GM20431 (cell line): Measurements from ENCODE around the gene HMX1.

Experiments used
- in situ Hi-C: fragments of 300-500 bp; cut with MseI, MboI; formaldehyde crosslinking; loops from one replicate; pipeline ENCODE4 v1.15.0; 2020; ENCODE audit warnings: low sequenced_read_pairs; ENCODE audit not compliant: unreplicated experiment

The HMX1 gene

GRCh38 chr4:8830611-8831200 is 40.9 kb downstream of the HMX1 start:
- in situ Hi-C loops, result no loop called here

GRCh38 chr4:8830056-8830455 is 41.6 kb downstream of the HMX1 start:
- in situ Hi-C loops, result no loop called here

GRCh38 chr4:8829584-8829983 is 42.1 kb downstream of the HMX1 start:
- in situ Hi-C loops, result no loop called here

GRCh38 chr4:8828869-8829268 is 42.8 kb downstream of the HMX1 start:
- in situ Hi-C loops, result no loop called here

GRCh38 chr4:8821151-8821950 is 50.3 kb downstream of the HMX1 start:
- in situ Hi-C loops, result no loop called here

GRCh38 chr4:8820178-8821102 is 51.2 kb downstream of the HMX1 start:
- in situ Hi-C loops, result no loop called here

- in situ Hi-C loops, result no loop called here
Observed at GRCh38 chr4:8819473-8820177, 52.0 kb downstream of the HMX1 start.

GRCh38 chr4:8819019-8819418 is 52.6 kb downstream of the HMX1 start:
- in situ Hi-C loops, result no loop called here

GRCh38 chr4:8818063-8818881 is 53.4 kb downstream of the HMX1 start:
- in situ Hi-C loops, result no loop called here

- in situ Hi-C loops, result no loop called here
Observed at GRCh38 chr4:8817813-8818062, 53.9 kb downstream of the HMX1 start.

- in situ Hi-C loops, result no loop called here
Observed at GRCh38 chr4:8817096-8817812, 54.4 kb downstream of the HMX1 start.
